GM21515 (cell line): ENCODE measurements around the gene PRR19.
"Not testable (repeated sequence)": the region's sequence is repeated elsewhere in the genome, so short reads cannot be mapped to it uniquely, and the experiment has no call there.

Source experiments
- ATAC-seq: cut with Tn5 transposase; IDR thresholded peaks from one replicate; pipeline ENCODE4 v1.9.1; 2021; ENCODE audit not compliant: unreplicated experiment

PRR19 gene

GRCh38 chr19:42325308-42325895 lies 23.5 kb downstream of the PRR19 start, which contains the start of gene MEGF8:
Gene MEGF8 (plus strand): TSS chr19:42325635. CDS start chr19:42326244, 609 bp downstream.
- ATAC-seq, result peak; percentile 85

GRCh38 chr19:42325896-42326771 lies 24.2 kb downstream of the PRR19 start:
- peak; percentile 21 for ATAC-seq

GRCh38 chr19:42326969-42327368 lies 25.0 kb downstream of the PRR19 start:
- no peak for ATAC-seq

- no peak for ATAC-seq
Measured at GRCh38 chr19:42327381-42327780, 25.4 kb downstream of the PRR19 start.

- ATAC-seq, result no peak
Measured at GRCh38 chr19:42328106-42328505, 26.2 kb downstream of the PRR19 start.

GRCh38 chr19:42328854-42329253 lies 26.9 kb downstream of the PRR19 start:
- no peak for ATAC-seq

GRCh38 chr19:42330241-42330711 lies 28.3 kb downstream of the PRR19 start:
- no peak for ATAC-seq

GRCh38 chr19:42331333-42331732 lies 29.4 kb downstream of the PRR19 start:
- ATAC-seq, result not testable (repeated sequence)

- ATAC-seq, result no peak
Measured at GRCh38 chr19:42332059-42332458, 30.1 kb downstream of the PRR19 start.

- no peak for ATAC-seq
Measured at GRCh38 chr19:42333018-42333417, 31.1 kb downstream of the PRR19 start.

GRCh38 chr19:42333975-42334696 lies 32.2 kb downstream of the PRR19 start:
- no peak for ATAC-seq

- ATAC-seq, result no peak
Measured at GRCh38 chr19:42334697-42335373, 32.9 kb downstream of the PRR19 start.

GRCh38 chr19:42335374-42335936 lies 33.5 kb downstream of the PRR19 start:
- ATAC-seq, result no peak

GRCh38 chr19:42335971-42336370 lies 34.0 kb downstream of the PRR19 start:
- ATAC-seq, result no peak

GRCh38 chr19:42339126-42339860 lies 37.4 kb downstream of the PRR19 start:
- not testable (repeated sequence) for ATAC-seq

GRCh38 chr19:42339922-42340321 lies 38.0 kb downstream of the PRR19 start:
- ATAC-seq, result not testable (repeated sequence)

GRCh38 chr19:42343344-42344110 lies 41.6 kb downstream of the PRR19 start:
- ATAC-seq, result no peak

GRCh38 chr19:42344336-42344893 lies 42.5 kb downstream of the PRR19 start:
- no peak for ATAC-seq
